Stimulated activated CD8-positive, alpha-beta memory T cell treated with anti-CD3 and anti-CD28 coated beads, Interleukin-15, amount 100 ng/mL, for 1 hour (primary cell): ENCODE measurements around the gene TMPO.
"Not testable (repeated sequence)": the region's sequence is repeated elsewhere in the genome, so short reads cannot be mapped to it uniquely, and the experiment has no call there.

Source experiments
- DNase-seq: peaks from one replicate; pipeline ENCODE4 v3.0.0-alpha.2; 2020; ENCODE audit warnings: low read depth

Gene TMPO, protein sequence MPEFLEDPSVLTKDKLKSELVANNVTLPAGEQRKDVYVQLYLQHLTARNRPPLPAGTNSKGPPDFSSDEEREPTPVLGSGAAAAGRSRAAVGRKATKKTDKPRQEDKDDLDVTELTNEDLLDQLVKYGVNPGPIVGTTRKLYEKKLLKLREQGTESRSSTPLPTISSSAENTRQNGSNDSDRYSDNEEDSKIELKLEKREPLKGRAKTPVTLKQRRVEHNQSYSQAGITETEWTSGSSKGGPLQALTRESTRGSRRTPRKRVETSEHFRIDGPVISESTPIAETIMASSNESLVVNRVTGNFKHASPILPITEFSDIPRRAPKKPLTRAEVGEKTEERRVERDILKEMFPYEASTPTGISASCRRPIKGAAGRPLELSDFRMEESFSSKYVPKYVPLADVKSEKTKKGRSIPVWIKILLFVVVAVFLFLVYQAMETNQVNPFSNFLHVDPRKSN

DNA sequence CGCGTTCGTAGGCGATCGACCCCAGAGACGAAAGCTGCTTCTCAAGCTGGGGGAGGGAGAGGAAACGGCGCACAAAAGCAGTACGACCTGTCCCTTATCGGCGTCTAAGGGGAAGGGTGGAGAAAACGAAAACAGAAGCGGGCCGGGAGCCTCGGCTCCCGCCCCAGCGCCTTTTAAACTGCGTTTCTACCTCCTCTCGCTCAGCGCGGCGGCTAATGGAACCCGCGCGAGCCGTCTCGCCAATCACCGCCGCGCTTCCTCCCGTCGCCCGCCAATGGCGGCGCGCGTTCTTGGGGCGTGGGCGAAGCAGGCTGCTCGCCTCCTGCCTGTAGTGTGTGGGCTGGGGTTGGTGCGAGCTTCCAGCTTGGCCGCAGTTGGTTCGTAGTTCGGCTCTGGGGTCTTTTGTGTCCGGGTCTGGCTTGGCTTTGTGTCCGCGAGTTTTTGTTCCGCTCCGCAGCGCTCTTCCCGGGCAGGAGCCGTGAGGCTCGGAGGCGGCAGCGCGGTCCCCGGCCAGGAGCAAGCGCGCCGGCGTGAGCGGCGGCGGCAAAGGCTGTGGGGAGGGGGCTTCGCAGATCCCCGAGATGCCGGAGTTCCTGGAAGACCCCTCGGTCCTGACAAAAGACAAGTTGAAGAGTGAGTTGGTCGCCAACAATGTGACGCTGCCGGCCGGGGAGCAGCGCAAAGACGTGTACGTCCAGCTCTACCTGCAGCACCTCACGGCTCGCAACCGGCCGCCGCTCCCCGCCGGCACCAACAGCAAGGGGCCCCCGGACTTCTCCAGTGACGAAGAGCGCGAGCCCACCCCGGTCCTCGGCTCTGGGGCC, at the start of gene TMPO:
TSS of gene TMPO (plus strand) at position 304 of the 824 bp plus-strand sequence. CDS start at position 582, 278 bp downstream.
- peak; percentile 90 for DNase-seq

DNA sequence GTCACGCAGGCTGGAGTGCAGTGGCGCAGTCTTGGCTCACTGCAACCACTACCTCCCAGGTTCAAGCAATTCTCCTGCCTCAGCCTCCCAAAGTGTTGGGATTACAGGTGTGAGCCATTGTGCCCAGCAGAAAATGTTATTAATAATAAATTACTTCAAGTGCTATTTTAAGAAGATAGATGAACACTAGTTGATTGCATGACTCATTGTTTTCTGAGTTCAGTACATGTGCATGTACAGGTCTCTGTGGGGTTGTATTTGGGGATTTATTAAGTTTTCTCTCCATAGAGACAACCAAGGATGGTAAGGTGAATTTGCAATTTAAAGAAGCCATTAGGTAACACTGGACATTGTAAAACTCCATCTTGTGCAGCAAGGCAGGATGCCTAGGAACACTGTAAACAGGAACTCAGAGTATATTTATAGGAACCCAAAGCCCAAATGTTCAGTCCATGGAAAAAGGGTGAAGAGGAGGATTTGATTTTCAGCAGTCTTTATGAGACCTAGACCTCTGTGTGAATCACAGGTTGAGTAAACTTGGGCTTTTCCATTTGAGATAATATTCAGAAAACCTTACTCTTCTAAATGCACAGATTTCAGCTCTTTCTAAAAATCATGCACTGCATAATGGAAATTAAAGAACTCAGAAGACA, 49.3 kb upstream of the TMPO start:
- no peak for DNase-seq

DNA sequence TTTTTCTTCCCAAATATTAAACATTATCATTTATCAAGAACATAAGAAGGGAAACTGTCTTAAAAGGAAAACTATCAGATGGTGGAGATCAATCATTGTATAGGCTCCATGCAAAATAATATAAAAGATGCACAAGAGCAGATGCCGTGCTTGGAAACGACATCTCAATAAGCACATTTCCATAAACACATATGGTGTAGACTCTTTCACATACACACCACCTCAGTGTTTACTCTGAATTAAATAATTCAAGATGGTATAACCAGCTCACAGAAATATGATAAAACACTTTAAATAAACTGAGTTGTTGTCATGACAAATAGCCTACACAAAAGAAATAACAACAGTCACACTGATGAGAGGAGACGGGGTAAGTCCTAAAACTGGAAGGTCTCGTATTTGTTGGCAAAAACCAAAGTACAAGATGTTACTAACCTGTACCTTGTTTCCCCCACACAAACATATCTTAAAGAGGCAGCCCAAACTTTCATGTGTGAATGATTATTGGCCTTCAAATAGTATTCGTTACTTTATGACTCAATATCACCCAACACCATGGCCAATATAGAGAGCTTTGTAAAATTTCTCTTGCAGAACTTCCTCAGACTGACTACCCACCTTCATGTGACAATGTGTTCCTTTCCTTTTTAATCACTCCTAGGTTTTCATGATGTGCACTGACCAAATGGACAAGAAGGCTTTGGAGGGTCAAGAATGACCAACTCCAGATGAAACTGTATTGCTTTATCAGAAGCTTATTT, 48.6 kb upstream of the TMPO start:
- no peak for DNase-seq

DNA sequence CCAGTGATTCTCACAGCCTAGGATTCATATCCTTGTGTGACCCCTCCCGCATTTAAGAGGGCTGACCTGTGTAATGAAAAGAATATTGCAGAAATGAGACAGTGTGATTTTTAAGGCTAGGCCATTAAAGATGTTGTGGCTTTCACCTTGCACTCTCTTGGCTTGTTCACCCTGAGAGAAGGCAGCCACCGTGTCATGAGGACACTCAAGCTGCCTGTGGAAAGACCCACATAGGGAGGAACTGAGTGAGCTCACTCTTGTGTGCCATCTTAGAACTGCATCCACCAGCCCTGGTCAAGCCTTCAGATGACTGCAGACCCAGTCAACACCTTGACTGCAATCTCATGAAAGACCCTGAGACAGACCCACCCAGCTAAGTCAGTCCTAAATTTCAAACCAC, 46.3 kb upstream of the TMPO start:
- no peak for DNase-seq

DNA sequence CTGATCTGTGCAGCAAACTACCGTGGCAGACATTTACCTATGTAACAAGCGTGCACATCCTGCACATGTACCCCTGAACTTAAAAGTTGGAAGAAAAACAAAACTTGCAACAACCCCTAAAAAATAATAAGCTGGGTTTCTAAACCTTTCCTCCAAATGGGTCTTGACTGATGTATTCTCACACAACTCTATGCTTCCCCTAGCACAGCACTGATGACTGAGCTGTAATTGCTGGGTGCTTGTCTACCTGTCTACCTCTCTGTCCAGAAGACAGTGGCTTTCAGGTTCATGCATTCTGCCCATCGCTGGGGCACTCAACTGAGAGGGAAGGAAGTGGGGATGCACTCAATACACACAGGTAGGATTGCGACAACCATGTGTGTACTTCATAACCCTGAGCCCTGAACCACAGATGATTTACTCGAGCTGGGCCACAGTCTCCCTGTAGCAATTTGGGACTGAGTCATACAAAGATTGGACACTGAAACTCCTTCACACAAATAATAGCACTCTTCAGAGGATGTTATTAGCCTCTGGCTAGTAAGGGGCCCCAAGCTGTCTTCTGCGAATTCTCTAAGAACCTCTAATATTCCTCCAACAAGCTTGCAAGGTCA, 44.8 kb upstream of the TMPO start:
- DNase-seq: no peak

DNA sequence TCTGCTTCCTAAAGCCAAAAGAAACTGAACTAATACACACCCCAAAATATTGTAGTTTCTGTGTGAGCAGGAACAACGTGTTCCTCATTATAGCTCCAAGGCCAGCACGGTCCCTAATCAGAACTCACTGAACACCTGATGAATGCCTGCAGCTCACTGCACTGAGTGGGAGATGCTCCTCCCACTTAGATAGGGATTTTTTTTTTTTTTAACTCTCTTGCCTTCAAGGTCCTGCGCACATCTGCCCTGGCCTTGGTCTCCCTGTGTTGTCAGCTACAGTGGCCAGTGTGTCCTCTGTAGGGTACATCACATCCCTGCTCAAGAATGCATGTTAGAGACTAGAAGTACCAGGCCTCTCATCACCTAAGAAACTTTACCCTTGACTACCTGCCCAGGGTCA, 44.3 kb upstream of the TMPO start:
- DNase-seq: no peak

DNA sequence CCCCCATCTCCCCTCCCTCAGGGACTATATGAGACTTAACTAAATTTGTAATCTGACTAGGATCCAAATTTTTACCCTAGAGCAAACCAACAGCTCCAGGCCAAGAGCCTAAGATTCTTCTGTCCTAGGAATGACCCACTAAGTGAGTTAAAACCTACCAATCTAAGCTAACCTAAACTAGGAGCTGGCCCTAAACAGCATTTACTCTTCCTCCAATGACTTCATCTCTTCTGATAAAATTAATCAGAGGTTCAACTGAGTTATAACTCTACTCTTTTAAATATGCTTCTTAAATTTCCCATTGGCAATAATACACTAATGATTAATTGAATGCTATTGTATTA, 39.9 kb upstream of the TMPO start:
- no peak for DNase-seq

DNA sequence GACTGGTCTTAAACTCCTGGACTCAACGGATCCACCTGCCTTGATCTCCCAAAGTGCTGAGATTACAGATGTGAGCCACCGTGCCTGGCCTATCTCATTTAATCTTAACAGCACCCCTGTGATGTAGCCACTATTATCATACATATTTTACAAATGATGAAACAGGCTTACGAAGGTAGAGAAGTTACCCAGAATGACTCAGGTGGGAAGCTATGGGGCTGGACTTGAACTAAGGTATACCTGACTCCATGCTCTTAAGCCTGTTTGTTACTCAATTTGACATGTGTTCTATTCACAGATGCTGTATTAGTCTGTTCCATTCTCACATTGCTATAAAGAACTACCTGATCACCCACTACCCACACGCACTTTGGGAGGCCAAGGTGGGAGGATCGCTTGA, 36.8 kb upstream of the TMPO start:
- DNase-seq: no peak

DNA sequence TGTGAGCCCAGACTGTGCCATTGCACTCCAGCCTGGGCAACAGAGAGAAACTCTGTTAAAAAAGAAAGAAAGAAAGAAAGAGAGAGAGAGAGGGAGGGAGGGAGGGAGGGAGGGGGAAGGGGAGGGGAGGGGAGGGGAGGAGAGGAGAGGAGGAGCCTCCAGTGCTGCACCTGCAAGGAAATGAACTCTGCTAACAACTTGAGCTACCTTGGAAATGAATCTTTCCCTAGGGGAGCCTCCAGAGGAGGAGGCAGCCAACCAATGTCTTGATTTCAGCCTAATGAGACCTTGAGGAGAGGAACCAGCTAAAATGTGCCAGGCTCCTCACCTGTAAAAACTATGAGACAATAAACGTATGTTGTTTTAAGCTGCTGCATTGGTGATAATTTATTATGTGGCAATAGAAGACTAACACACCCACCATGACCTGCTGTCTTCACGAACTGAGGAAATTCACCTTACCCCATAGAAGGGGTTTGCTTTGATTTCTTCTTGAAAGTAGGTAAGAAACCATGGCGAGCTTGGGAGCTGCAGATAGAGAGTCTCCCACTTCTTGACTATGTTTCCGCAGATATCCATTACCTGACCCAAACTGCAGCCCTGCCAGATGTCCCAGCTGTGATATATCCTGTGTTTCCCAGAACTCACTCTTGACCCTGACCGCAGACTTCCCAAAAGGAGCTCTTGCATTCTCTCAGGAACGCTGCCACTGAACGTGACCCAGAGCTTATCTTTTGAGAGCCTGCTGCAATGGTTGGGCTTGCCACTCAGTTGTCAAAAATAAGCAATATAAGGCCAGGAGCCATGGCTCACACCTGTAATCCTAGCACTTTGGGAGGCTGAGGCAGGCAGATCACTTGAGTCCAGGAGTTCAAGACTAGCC, 31.5 kb upstream of the TMPO start:
- DNase-seq: no peak

DNA sequence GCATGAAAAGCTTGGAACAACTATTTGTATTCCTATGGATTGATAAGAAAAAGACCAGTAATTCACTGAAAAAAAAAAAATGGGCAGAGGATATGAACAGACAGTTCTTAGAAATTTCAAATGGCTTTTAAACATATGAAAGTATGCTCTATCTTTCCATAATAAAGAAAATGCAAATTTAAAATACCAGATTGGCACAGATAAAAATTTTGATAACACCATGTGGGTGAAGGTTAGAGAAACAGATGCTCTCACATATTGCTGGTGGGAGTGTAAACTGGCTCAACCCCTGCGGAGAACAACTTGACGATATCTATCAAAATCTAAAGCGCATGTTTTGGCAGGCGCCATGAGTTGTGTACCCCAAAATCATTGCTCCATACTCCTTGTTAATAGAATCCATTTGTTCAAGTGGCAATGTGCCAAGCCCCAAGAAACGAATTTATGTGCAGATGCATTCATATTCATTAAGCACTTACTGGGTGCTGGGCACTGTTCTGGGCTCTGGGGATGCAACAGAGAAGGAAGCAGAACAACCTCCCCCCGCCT, 29.5 kb upstream of the TMPO start:
- no peak for DNase-seq

DNA sequence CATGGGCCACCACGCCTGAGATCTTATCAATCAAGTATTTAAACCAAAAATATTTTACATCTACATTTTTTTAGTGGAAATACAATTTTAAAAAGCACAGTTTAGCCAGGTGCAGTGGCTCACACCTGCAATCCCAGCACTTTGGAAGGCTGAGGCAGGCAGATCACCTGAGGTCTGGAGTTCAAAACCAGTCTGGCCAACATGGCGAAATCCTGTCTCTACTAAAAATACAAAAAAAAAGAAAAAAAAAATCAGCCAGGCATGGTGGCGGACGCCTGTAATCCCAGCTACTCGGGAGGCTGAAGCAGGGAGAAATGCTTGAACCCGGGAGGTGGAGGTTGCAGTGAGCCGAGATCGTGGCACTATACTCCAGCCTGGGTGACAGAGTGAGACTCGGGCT, 27.0 kb upstream of the TMPO start:
- not testable (repeated sequence) for DNase-seq

DNA sequence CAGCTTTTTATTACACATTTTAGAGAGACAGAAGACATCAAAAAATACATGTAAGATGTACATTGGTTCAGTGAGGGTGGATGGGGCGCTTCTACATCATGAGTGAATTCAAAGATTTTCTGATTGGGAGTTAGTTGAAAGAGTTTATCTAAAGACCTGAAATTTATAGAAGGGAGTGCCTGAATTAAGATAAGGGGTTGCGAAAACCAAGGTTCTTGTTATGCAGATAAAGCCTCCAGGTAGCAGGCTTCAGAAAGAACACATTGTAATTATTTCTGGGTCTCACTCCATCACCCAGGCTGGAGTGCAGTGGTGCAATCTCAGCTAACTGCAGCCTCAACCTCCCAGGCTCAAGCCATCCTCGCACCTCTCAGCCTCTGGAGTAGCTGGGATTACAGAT, 26.2 kb upstream of the TMPO start:
- no peak for DNase-seq

DNA sequence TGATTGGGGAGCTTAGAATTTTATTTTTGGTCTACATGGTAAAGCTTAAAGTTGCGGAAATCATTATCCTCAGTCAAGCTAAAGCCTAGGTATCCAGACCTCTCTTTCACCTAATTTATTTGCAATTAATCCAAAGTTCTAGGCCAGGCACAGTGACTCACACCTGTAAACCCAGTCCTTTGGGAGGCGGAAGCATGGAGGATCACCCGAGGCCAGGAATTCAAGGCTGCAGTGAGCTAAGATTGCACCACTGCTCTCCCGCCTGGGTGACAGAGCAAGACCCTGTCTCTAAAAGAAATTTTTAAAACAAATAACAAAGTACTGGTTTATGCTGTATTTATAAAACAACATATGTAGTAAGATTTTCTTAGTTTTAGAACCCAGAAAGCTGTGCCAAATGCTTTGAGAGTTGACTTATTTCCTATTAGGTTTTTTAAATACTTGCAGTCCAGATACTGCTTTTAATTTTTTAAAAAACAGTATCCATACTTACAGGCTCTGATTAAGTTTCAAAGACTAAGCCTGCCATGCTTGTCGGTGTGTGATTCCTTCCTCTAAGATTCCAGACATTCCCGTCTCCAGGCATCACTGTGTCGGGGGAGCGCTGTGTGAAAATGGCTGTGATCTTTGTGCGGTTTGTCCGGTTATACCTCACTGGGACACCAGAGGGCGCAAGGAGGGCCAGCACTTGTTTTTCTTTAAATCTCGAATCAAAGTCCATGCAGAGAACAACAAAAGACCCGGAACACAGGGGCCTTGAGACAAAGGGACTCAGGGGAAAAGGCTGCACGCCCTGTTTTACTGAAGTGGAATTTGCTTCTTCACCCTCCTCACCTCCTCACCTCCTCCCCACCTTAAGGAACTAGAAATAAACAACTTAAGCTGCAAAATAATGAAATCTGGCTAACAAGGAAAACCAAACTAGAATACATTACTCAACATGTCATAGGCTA, 24.6 kb upstream of the TMPO start:
- peak; percentile 71 for DNase-seq

DNA sequence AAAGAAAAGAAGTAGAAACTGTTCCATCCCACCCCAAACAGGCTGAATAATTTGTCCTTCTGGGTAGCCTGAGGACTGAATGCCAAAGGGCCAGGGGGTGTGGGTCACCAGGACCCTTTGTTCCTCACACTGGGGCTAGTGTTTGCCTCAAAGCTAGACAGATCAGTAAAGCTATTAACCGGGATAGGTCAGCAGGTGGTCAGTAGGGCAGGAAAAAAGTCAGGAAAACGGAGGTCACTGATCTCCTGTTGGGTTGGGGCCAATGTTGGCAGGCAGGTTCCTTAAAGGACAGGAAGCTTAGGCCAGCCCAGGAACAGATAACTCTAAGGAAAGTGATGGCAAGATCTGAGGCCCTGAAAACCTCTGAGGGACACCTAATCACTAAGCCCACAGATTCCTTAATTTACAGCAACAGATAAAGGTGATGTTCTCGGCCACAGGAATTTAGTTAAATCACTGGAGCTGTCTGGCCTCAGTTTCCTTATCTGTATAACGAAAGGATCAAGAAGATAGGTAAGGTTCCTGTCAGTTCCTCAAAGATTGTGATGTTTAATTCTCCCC, 22.7 kb upstream of the TMPO start:
- DNase-seq: no peak

DNA sequence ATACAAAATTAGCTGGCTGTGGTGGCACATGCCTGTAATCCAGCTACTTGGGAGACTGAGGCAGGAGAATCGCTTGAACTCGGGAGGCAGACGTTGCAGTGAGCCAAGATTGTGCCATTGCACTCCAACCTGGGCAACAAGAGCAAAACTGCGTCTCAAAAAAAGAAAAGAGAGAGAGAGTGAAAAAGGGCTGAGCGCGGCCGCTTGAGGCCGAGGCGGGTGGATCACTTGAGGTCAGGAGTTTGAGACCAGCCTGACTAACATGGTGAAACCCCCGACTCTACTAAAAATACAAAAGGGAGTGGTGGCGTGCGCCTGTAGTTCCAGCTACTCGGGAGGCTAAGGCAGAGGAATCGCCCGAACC, 14.1 kb upstream of the TMPO start:
- not testable (repeated sequence) for DNase-seq

DNA sequence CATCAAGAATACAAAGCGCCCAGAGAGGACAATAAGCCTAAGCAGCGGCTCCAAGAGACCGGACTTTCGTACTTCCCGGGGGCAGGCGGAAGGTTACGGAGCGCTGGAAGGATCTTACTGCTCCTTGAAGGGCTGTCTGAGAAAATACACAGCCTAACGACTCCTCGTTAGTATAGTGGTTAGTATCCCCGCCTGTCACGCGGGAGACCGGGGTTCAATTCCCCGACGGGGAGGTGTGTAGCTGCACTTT, 12.1 kb upstream of the TMPO start:
- peak; percentile 76 for DNase-seq

DNA sequence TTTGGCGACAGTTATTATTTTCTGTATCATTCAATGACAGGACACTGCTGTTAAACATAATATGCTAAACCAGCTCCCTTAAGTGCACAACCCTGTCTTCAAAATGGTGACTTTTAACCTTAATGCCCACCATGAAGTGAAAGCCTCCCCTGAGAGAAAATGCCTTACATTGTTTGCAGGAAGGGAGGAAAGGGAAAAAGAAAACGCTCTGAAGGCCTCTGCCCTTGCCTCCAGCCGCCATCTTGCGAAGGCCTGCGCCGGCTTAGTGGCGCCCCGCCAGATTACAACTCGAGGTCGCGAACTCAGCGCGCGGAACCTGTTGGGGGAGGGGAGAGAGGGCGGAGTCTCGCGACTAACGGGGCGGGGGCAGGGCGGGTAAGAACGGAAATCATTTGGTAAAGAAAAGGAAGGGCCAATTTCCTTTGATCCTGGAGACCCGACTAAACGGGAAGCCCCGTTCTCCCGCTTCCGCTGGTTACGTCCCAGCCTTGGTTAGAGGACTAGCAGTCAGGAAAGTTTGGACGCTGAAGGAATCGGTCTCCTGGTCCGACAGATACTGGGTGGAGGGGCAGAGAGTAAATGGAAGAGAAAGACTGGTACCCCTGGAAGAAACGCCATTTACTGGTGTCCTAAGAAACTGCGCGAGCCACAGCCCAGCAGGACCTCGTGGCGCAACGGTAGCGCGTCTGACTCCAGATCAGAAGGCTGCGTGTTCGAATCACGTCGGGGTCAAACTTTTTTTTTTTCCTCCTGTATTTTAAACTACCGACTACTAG, 11.6 kb upstream of the TMPO start:
- peak; percentile 89 for DNase-seq

DNA sequence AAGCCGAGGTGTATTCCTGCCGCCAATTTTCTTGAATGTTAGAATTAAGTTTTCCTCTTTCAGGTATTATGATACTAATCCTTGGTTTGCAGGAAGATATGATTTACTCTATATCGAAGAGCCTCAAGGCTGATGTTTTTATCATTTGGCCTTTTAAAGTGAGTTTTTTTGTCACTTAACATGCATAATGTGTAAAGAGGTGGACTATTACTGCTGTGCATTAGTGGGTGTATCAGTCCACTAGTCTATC, 11.1 kb upstream of the TMPO start:
- DNase-seq: no peak

DNA sequence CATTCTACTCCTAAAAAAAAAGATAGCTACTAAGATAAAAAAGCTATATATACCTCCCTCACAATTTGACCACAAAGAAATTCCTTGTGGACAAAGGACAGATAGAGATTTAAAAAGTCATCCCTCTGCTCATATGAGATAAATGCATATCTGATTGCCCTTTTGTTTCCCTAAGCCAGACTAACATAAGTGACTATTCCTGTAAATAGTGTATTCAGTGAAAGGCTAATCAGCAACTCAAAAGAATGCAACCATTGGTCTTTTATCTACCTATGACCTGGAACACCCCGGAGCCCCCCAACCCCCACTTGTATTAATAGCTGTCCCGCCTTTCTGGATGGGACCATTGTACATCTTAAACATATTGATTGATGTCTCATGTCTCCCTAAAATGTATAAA, 6.3 kb upstream of the TMPO start:
- no peak for DNase-seq
